ENCODE measurements around the gene TSPAN19.

DNA sequence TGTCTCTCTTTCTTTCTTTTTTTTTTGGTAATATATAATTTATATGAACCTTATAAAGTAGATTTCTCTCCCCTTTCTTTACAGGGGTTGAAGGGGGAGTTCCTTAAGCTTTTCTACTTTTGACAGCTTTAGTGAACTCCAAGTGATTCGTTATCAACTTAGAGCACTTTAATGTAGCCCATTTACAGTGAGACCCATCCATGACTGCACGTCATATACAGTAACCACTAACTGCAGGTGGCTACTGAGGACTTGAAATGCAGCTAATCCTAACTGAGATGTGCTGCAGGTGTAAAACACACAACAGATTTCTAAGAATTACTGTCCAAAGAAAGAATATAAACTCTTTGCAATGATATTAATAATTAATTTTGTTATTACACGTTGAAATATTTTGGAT lies 656 bp upstream of the TSPAN19 start:
- TF ChIP-seq, protein P1, sequence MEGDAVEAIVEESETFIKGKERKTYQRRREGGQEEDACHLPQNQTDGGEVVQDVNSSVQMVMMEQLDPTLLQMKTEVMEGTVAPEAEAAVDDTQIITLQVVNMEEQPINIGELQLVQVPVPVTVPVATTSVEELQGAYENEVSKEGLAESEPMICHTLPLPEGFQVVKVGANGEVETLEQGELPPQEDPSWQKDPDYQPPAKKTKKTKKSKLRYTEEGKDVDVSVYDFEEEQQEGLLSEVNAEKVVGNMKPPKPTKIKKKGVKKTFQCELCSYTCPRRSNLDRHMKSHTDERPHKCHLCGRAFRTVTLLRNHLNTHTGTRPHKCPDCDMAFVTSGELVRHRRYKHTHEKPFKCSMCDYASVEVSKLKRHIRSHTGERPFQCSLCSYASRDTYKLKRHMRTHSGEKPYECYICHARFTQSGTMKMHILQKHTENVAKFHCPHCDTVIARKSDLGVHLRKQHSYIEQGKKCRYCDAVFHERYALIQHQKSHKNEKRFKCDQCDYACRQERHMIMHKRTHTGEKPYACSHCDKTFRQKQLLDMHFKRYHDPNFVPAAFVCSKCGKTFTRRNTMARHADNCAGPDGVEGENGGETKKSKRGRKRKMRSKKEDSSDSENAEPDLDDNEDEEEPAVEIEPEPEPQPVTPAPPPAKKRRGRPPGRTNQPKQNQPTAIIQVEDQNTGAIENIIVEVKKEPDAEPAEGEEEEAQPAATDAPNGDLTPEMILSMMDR (IDR thresholded peaks at IDR 0.05): no peak
- TF ChIP-seq POLR2A (IDR thresholded peaks at IDR 0.05): no peak
